ENCODE measurements around the gene INTS3.
"Not testable (repeated sequence)": the region's sequence is repeated elsewhere in the genome, so short reads cannot be mapped to it uniquely, and the experiment has no call there.

The INTS3 gene

GRCh38 chr1:153778824-153779519, 51.1 kb downstream of the INTS3 start:
- no peak for DNase-seq (ENCODE audit: low read depth)
- no peak for TF ChIP-seq CTCF (IDR thresholded peaks at IDR 0.05; ENCODE audit: insufficient read depth, low read depth, low read length, missing control alignments)

GRCh38 chr1:153779781-153780541, 52.1 kb downstream of the INTS3 start:
- no peak for TF ChIP-seq CTCF (IDR thresholded peaks at IDR 0.05; ENCODE audit: insufficient read depth, low read depth, low read length, missing control alignments)
- H3K4me3 ChIP-seq (ENCODE audit: low read depth, low read length), result no peak overlapping the region
- no peak for DNase-seq (ENCODE audit: low read depth)

More at GRCh38 chr1:153778824-153779519, 51.1 kb downstream of the INTS3 start:
- H3K4me3 ChIP-seq (ENCODE audit: low read depth, low read length), result no peak overlapping the region

GRCh38 chr1:153780551-153780950, 52.7 kb downstream of the INTS3 start:
- no peak overlapping the region for H3K4me3 ChIP-seq (ENCODE audit: low read depth, low read length)
- DNase-seq (ENCODE audit: low read depth), result no peak
- no peak for TF ChIP-seq CTCF (IDR thresholded peaks at IDR 0.05; ENCODE audit: insufficient read depth, low read depth, low read length, missing control alignments)

GRCh38 chr1:153782648-153783047, 54.8 kb downstream of the INTS3 start:
- peak overlapping the region; percentile 90; the same call in 1 of the 2 replicates for H3K4me3 ChIP-seq (ENCODE audit: low read depth, low read length)
- DNase-seq (ENCODE audit: low read depth), result not testable (repeated sequence)

GRCh38 chr1:153783233-153784190, 55.7 kb downstream of the INTS3 start:
- no peak for TF ChIP-seq CTCF (IDR thresholded peaks at IDR 0.05; ENCODE audit: insufficient read depth, low read depth, low read length, missing control alignments)
- peak; percentile 97 for DNase-seq (ENCODE audit: low read depth)
- H3K4me3 ChIP-seq (ENCODE audit: low read depth, low read length), result peak overlapping the region; percentile 90

GRCh38 chr1:153786038-153786790, 58.4 kb downstream of the INTS3 start:
- no peak for DNase-seq (ENCODE audit: low read depth)
- TF ChIP-seq CTCF (IDR thresholded peaks at IDR 0.05; ENCODE audit: insufficient read depth, low read depth, low read length, missing control alignments), result no peak
- H3K4me3 ChIP-seq (ENCODE audit: low read depth, low read length), result no peak overlapping the region
